Smooth muscle cell of the coronary artery (primary cell): ENCODE measurements around the gene TUBA3D. TPM values are rescaled to one million over a fixed set of nuclear protein-coding genes. Genes with fewer than 3 reads are reported as not detected.

ENCODE experiments used
- total RNA-seq: library from RNA; depleted of rRNA; stranded (reverse); fragments of >200 nt; gene quantifications from 2 replicates; pipeline ENCODE4 v1.2.3, GENCODE V29; 2014; ENCODE audit warnings: low replicate concordance

The TUBA3D gene
- total RNA-seq: not detected in 2 replicates

DNA sequence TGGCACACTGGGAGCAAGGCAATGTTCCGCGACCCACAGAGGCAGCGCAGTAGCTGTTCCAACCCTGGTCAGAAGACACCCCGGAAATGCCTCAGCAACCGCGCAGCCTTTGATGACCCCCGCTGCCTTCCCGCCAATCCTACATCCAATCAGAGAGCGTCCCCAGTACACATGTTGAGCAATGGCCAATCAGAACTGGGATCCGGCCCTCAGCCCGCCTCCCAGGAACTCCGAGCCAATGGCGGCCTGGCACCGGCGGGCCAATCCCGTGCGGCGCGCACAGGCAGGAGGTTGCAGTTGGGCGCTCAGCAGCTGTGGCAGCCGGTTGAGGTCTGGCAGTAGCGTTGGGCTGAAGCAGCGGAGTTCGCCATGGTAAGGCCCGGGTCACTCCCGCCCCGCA, at the start of gene TUBA3D:
TUBA3D (plus strand) TSS at position 289 of the 400 bp plus-strand sequence; CDS start at position 370, 81 bp downstream.

DNA sequence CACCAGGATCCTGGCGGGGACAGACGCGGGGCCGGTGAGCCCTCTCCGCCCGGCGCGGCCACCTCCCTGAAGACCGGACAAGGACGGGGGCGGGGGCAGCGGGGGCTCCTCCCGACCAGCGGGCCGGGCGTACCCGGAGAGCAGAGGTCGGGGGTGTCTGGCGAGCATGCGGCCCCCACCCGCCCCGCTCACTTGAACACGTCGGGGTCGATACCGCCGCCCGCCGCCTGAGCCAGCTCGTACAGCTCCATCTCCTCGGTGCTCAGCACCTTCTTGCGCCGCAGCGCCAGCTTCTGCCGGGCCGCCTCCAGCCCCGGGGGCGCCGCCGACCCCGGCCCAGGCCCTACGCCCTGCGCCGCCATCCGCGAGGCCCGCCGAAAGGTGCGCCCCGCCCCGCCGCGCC, 16.1 kb downstream of the TUBA3D start, which contains the start of gene MZT2A:
MZT2A (minus strand) TSS at position 383 of the 403 bp plus-strand sequence; CDS start at position 362, 21 bp downstream.

DNA sequence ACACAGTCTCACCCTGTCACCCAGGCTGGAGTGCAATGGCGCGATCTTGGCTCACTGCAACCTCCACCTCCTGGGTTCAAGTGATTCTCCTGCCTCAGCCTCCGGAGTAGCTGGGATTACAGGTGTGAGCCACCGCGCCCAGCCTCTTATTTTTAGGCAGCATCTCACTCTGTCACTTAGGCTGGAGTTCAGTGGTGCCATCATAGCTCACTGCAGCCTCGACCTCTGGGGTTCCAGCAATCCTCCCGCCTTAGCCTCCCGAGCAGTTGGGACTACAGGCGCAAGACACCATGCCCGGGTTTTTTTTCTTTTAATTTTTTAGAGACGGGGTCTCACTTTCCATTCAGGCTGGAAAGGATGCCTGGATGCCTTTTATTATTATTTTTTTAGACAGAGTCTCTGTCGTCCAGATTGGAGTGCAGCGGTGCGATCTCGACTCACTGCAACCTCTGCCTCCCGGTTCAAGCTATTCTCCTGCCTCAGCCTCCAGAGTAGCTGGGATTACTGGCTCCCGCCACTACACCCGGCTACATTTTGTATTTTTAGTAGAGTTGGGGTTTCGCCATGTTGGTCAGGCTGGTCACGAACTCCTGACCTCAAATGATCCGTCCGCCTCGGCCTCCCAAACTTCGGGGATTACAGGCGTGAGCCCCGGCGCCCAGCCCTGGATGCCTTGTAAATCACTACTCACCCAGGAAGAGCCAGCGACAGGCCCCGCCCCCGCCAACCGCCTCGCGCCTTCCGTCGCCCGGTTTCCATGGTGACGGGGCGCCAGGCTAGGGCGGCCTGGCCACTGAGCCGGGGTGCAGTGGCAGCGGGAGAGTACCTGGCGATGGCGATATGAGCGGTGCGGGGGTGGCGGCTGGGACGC, 51.4 kb downstream of the TUBA3D start, which contains the start of gene CCDC74A:
CCDC74A (plus strand) TSS at position 758 of the 871 bp plus-strand sequence; CDS start at position 841, 83 bp downstream.

Other genes starting within 250 kb of the TUBA3D start
- gene RAB6D, start 112.0 kb upstream of the TUBA3D start, total RNA-seq: under 0.01 TPM in 1 of 2 replicates, not detected in the other
- gene MZT2A, start 16.3 kb downstream of the TUBA3D start, total RNA-seq: 49.7 and 105 TPM in 2 replicates
- gene CCDC74A, start 51.8 kb downstream of the TUBA3D start, total RNA-seq: 6.1 and 13.8 TPM in 2 replicates